H1 (cell line): Measurements from ENCODE around the gene ZNF227. TPM values are rescaled to one million over a fixed set of nuclear protein-coding genes. Genes with fewer than 3 reads are reported as not detected.

Experiments used
- POLR2AphosphoS5 ChIP-seq: IDR thresholded peaks from 2 replicates; pipeline ENCODE4 v1.6.1; 2011; ENCODE audit warnings: low read depth, low read length
- RAD21 ChIP-seq, 2 experiments: IDR thresholded peaks in 1 of 2; conservative IDR thresholded peaks in 1 of 2; 2 replicates each; pipeline ENCODE4 v1.6.1; 2011; ENCODE audit warnings: low read depth in 2 of 2, low read length in 2 of 2, improper control_type of control experiment in 1 of 2, inconsistent platforms in 1 of 2, mild to moderate bottlenecking in 1 of 2, moderate library complexity in 1 of 2
- polyA plus RNA-seq, 7 experiments: library from polyadenylated mRNA; depleted of rRNA in 3 of 7; stranded (reverse) in 5 of 7; unstranded in 2 of 7; fragments of >200 nt in 5 of 7; fragments of 200-250 nt in 2 of 7; gene quantifications; 1 replicate in 5 of 7; 2 replicates in 1 of 7; 4 replicates in 1 of 7; pipeline versions ENCODE4 v1.2.1 to v1.2.3, GENCODE V29; 2011 to 2013; ENCODE audit warnings: missing spikeins in 2 of 7, mixed read lengths in 2 of 7
- total RNA-seq: library from RNA; stranded (reverse); fragmentation: NEBNext Ultra II Directional; extraction: Animal tissue kit (Norgen Biotek cat#: 25700); gene quantifications from 2 replicates; pipeline ENCODE4 v1.2.1, GENCODE V29; 2021

Gene ZNF227
- total and polyA plus RNA-seq, 2 of the 8 experiments (the other 6 are each of a cell fraction or from before 2014, with no cell fraction given), result 4.9 to 23.9 TPM

DNA sequence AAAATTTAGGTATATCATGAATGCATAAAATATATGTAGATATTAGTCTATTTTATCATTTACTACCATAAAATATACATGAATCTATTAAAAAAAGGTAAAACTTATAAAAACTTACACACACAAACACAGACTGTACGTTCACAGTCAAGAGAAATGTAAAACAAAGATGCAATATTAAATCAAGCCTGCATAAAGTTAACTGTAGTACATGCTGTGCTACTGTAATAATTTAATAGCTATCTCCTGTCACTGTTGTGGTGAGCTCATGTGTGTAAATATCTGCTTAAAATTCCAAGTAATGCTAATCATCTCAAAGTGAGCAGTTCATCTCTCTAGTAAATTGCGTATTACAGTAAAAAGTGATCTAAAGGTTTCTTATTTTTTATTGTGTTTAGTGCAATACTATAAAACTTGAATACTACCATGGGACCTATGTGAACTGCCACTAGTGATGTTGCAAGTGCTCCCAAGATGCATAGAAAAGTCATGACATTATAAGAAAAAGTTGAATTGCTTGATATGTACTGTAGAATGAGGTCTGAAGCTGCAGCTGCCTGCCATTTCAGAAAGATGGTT, 46.6 kb downstream of the ZNF227 start (continued):
- TF ChIP-seq RAD21 (IDR thresholded peaks at IDR 0.05 in 1 of 2, conservative IDR thresholded peaks at IDR 0.05 in 1 of 2; ENCODE audit: low read depth in 2 of 2, low read length in 2 of 2), result no peak
- TF ChIP-seq POLR2AphosphoS5, result no peak
